Sigmoid colon (tissue), 7 donors: ENCODE data around the gene CACNA1C. TPM values are rescaled to one million over a fixed set of nuclear protein-coding genes. Genes with fewer than 3 reads are reported as not detected.

Source experiments
- DNase-seq: peaks from one replicate; pipeline ENCODE4 v3.0.0-alpha.2; 2019
- H3K27ac ChIP-seq, 4 donors: fragments of 200-600 bp; sonication (generic); one replicate each; pipeline ENCODE4 v1.5.1; 2016 to 2019; ENCODE audit warnings: mild to moderate bottlenecking in 1 of 4
- H3K27me3 ChIP-seq, 3 donors: fragments of 200-600 bp; sonication (generic); one replicate each; pipeline ENCODE4 v1.5.1; 2019; ENCODE audit warnings: mild to moderate bottlenecking in 1 of 3
- H3K36me3 ChIP-seq, 4 donors: fragments of 200-600 bp; sonication (generic); one replicate each; pipeline ENCODE4 v1.5.1; 2016 to 2019
- H3K4me1 ChIP-seq, 4 donors: fragments of 200-600 bp; sonication (generic); one replicate each; pipeline ENCODE4 v1.5.1; 2017 to 2019
- H3K4me3 ChIP-seq, 4 donors: fragments of 200-600 bp; sonication (generic); one replicate each; pipeline ENCODE4 v1.5.1; 2017 to 2019; ENCODE audit warnings: mild to moderate bottlenecking in 2 of 4, moderate library complexity in 1 of 4
- H3K9me3 ChIP-seq, 4 donors: fragments of 200-600 bp in 3 of 4; sonication (generic) in 3 of 4; one replicate each; pipeline versions ENCODE4 v1.5.1 to v1.6.1; 2013 to 2019
- EP300 ChIP-seq, 4 donors: sonication (generic); formaldehyde crosslinking; IDR thresholded peaks; one replicate each; pipeline ENCODE4 v1.6.1; 2017; ENCODE audit warnings: antibody characterized with exemption in 4 of 4
- POLR2A ChIP-seq, 2 donors: fragments of 450-650 bp; IDR thresholded peaks; one replicate each; pipeline ENCODE4 v1.6.1; 2016; ENCODE audit warnings: antibody characterized with exemption in 2 of 2, mild to moderate bottlenecking in 2 of 2, moderate library complexity in 2 of 2
- POLR2AphosphoS5 ChIP-seq, 4 donors: sonication (generic); formaldehyde crosslinking; IDR thresholded peaks; one replicate each; pipeline ENCODE4 v1.6.1; 2017; ENCODE audit warnings: antibody characterized with exemption in 4 of 4
- WGBS, 2 donors: extraction: QIAGEN DNeasy Blood & Tissue Kit; methylation state at CpG; one replicate each; pipeline ENCODE4 v1.1.7; 2013; 5-methylcytosine and 5-hydroxymethylcytosine counted together
- intact Hi-C: fragments of 100-400 bp; cut with DNase I; formaldehyde crosslinking; loops from one replicate; pipeline ENCODE4 v1.15.1; 2023
- polyA plus RNA-seq, 3 donors: library from polyadenylated mRNA; stranded (reverse); fragments of 200-250 nt; gene quantifications; one replicate each; pipeline ENCODE4 v1.2.3, GENCODE V29; 2013
- total RNA-seq, 4 donors: library from RNA; depleted of rRNA; stranded (reverse); fragments of >200 nt; gene quantifications; one replicate each; pipeline ENCODE4 v1.1.0, GENCODE V29; 2016
- TF ChIP-seq, protein P1 (sequence below), 4 experiments: fragments of 450-650 bp in 3 of 4; fragments of 200-600 bp in 1 of 4; IDR thresholded peaks; one replicate each; pipeline ENCODE4 v1.5.1; 2016 to 2019; ENCODE audit warnings: antibody characterized with exemption in 4 of 4, mild to moderate bottlenecking in 3 of 4, moderate library complexity in 2 of 4
- donor health status: healthy with polysubstance abuse.
- donor health status: Bipolar disorder and iron deficiency.
- donor health status: healthy.

Gene CACNA1C
- total and polyA plus RNA-seq, 7 donors, result 0.46 to 213 (median 62.0) TPM

DNA sequence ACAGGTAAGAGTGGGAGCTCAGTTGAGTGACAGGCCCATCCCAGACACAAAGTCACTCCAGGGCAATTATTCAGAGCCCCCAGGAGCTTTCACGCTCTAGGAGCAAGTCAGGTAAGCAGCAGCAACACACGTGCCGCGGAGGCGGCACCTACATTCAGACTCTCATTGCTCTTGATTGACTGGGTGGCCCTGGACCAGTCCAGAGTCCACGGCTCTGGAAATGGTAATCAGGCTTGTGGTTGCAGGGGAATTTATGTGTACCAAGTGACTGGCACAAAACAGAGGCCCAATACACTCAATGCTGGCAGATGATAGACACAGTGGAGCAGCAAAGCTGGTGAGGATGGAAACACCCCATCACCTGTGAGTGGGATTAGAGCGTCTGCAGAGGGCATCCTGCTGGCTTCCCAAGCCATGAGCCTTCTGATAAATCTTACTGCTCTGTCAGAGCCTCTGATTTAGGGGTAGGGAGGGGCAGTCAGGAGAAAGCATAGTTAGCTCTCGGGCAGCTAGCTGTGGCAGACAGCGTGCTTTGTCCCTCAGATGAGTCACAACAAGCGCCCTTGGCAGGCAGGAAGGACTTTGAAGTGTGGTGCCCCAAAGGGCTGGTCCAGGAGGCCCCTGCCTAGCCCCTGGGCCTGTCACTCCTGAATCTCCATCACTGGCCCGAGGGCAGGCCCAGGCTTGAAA lies 344.7 kb downstream of the CACNA1C start:
- no peaks in the 10 kb centered on the region for H3K9me3 ChIP-seq
- intact Hi-C loops, result no loop called here
- H3K27ac ChIP-seq, result peak overlapping the region in 3 of 4 donors; percentile 79 to 87 (median 80)
- H3K27me3 ChIP-seq, result no peaks in the 10 kb centered on the region
- no peak for TF ChIP-seq POLR2A (IDR thresholded peaks at IDR 0.05)
- peak in 1 of 4 donors; percentile 6 for TF ChIP-seq POLR2AphosphoS5 (IDR thresholded peaks at IDR 0.05)
- TF ChIP-seq, protein P1, sequence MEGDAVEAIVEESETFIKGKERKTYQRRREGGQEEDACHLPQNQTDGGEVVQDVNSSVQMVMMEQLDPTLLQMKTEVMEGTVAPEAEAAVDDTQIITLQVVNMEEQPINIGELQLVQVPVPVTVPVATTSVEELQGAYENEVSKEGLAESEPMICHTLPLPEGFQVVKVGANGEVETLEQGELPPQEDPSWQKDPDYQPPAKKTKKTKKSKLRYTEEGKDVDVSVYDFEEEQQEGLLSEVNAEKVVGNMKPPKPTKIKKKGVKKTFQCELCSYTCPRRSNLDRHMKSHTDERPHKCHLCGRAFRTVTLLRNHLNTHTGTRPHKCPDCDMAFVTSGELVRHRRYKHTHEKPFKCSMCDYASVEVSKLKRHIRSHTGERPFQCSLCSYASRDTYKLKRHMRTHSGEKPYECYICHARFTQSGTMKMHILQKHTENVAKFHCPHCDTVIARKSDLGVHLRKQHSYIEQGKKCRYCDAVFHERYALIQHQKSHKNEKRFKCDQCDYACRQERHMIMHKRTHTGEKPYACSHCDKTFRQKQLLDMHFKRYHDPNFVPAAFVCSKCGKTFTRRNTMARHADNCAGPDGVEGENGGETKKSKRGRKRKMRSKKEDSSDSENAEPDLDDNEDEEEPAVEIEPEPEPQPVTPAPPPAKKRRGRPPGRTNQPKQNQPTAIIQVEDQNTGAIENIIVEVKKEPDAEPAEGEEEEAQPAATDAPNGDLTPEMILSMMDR (IDR thresholded peaks at IDR 0.05), result no peak
- no peak for TF ChIP-seq EP300 (IDR thresholded peaks at IDR 0.05)
- DNase-seq, result no peak
- H3K36me3 ChIP-seq, result no peaks in the 10 kb centered on the region
- WGBS, 2 donors, result 91 to 92% methylated on average over 11 of the region's 11 CpGs
- H3K4me3 ChIP-seq, result no peak overlapping the region
- H3K4me1 ChIP-seq, result peaks cover 0 to 75% (median 70%) of the 10 kb centered on the region in 4 donors

DNA sequence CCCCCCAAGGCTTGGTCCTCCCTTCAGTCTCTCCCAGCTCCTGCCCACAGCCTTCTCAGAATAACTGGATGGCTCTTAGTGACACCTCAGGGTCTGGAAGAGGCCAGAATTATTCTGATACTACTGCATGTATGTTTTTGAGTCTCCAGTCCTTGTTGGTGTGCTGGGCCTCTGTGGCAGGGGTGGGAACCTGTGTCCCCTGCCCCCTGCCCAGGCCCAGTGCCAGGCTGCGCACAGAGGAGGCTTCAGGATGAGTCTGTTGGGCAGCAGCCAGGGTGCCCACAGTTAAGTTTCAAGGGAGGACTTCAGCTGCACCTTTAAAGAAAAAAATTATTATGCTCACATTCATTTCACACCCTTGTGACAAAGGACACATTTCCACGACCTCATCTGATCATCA lies 348.3 kb downstream of the CACNA1C start:
- Histone ChIP-seq H3K9me3 (no peaks in the 10 kb centered on the region), H3K4me3 (no peak overlapping the region), H3K36me3 (no peaks in the 10 kb centered on the region), H3K27me3 (no peaks in the 10 kb centered on the region), H3K4me1 (peaks cover 0 to 71% (median 64%) of the 10 kb centered on the region in 4 donors), H3K27ac (peak overlapping the region in 3 of 4 donors; percentile 79 to 87 (median 80))
- intact Hi-C loops, result no loop called here
- DNase-seq, result no peak
- TF ChIP-seq, protein P1 (IDR thresholded peaks at IDR 0.05), result no peak
- no peak for TF ChIP-seq EP300 (IDR thresholded peaks at IDR 0.05)
- TF ChIP-seq POLR2A (IDR thresholded peaks at IDR 0.05), result no peak
- no peak for TF ChIP-seq POLR2AphosphoS5 (IDR thresholded peaks at IDR 0.05)
- 67 to 81% methylated on average over 2 of the region's 2 CpGs for WGBS, 2 donors

DNA sequence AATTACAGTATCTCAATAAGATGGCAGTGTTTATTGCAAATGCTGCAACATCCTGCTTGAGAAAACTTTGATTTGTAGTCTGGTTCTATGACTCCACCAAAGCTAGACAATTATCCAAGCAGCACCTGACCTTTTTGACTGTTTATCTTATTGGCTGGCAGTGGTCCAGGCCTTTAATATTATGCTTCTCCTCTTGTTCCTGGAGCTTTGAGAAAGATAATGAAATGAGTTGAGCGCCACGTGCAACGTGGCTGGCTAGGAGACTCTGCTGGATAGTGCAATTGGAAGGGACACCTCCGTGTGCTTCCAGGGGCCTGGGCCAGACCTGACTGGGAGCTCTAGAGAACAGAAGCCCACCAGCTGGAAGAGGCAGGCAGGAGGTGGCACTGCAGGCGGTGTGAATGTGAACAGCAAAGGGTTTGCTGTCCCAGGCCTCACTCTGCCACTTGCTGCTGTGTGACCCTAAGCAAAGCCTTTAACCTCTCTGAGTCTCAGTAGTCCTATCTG lies 349.3 kb downstream of the CACNA1C start:
- no peak for TF ChIP-seq EP300 (IDR thresholded peaks at IDR 0.05)
- TF ChIP-seq POLR2AphosphoS5 (IDR thresholded peaks at IDR 0.05), result peak in 1 of 4 donors; percentile 4
- intact Hi-C loops, result no loop called here
- no peak for DNase-seq

GRCh38 chr12:2403221-2403976 lies 350.6 kb downstream of the CACNA1C start:
- no peak for DNase-seq

More for the DNA sequence above, 349.3 kb downstream of the CACNA1C start:
- Histone ChIP-seq H3K4me3 (no peak overlapping the region), H3K36me3 (no peaks in the 10 kb centered on the region), H3K9me3 (no peaks in the 10 kb centered on the region), H3K27me3 (no peaks in the 10 kb centered on the region), H3K4me1 (peaks cover 0 to 69% (median 57%) of the 10 kb centered on the region in 4 donors), H3K27ac (peak overlapping the region in 3 of 4 donors; percentile 79 to 87 (median 80))
- WGBS, 2 donors, result 41 to 74% methylated on average over 5 of the region's 5 CpGs

More at GRCh38 chr12:2403221-2403976, 350.6 kb downstream of the CACNA1C start:
- Histone ChIP-seq H3K4me3 (no peak overlapping the region), H3K27ac (peak overlapping the region in 3 of 4 donors; percentile 79 to 87 (median 80)), H3K4me1 (peaks cover 0 to 56% (median 44%) of the 10 kb centered on the region in 4 donors), H3K27me3 (no peaks in the 10 kb centered on the region), H3K36me3 (no peaks in the 10 kb centered on the region), H3K9me3 (no peaks in the 10 kb centered on the region)
- TF ChIP-seq EP300 (IDR thresholded peaks at IDR 0.05), result no peak
- TF ChIP-seq, protein P1 (IDR thresholded peaks at IDR 0.05), result no peak
- no peak for TF ChIP-seq POLR2A (IDR thresholded peaks at IDR 0.05)
- no peak for TF ChIP-seq POLR2AphosphoS5 (IDR thresholded peaks at IDR 0.05)
- intact Hi-C loops, result no loop called here
- WGBS, 2 donors, result 66 to 87% methylated on average over 14 of the region's 14 CpGs
